Left ventricle myocardium superior (tissue), 1 donor: Measurements from ENCODE around the gene PRKG1. TPM values are rescaled to one million over a fixed set of nuclear protein-coding genes. Genes with fewer than 3 reads are reported as not detected.
A peak's percentile ranks its signal among the peaks of the same experiment; 100 is the strongest.
"Not testable (repeated sequence)": the region's sequence is repeated elsewhere in the genome, so short reads cannot be mapped to it uniquely, and the experiment has no call there.

Experiments
- ATAC-seq: fragments of 200-7000 bp; cut with Tn5 transposase; one replicate; pipeline ENCODE4 v1.9.1; 2020; ENCODE audit warnings: mild to moderate bottlenecking, moderate library complexity
- DNase-seq: peaks from one replicate; pipeline ENCODE4 v3.0.0-alpha.2; 2020
- intact Hi-C: fragments of 100-400 bp; cut with micrococcal nuclease; formaldehyde crosslinking; loops from one replicate; pipeline ENCODE4 v1.11.0; 2022
- total RNA-seq: library from RNA; stranded (reverse); fragmentation: NEBNext Ultra II Directional; extraction: Animal tissue kit (Norgen Biotek cat#: 25700); gene quantifications from one replicate; pipeline ENCODE4 v1.2.1, GENCODE V29; 2021
- donor health status: DM: no; HTN: yes; CAD: no; lungs with severe emphysema.

The PRKG1 gene
- total RNA-seq, 1 donor from 2014 or later, result 24.9 TPM

- DNase-seq, intact Hi-C loops, ATAC-seq: not testable (repeated sequence)
These were observed 506.9 kb downstream of the PRKG1 start for GRCh38 chr10:51581196-51581595.

- DNase-seq (no peak), ATAC-seq (no peak)
- intact Hi-C loops, result no loop called here
These were observed 509.7 kb downstream of the PRKG1 start for GRCh38 chr10:51583976-51584375.

DNA sequence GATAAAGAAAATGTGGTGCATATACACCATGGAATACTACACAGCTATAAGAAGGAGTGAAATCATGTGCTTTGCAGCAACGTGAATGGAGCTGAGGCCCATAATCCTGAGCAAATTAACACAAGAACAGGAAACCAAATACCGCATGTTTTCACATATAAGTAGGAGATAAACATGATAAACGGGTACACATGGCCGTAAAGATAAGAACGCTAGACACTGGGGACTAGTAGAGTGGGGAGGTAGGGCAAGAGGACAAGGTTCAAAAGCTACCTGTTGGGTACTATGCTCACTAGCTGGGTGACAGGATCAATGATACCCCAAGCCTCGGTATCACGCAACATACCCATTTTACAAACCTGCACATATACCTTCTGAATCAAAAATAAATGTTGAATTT lies 511.5 kb downstream of the PRKG1 start:
- ATAC-seq (no peak), DNase-seq (no peak)
- intact Hi-C loops, result no loop called here

- no peak for DNase-seq
- intact Hi-C loops, result no loop called here
- ATAC-seq, result no peak
These were observed 514.7 kb downstream of the PRKG1 start for GRCh38 chr10:51588984-51589383.

- intact Hi-C loops, result no loop called here
- DNase-seq (no peak), ATAC-seq (no peak)
These were observed 516.5 kb downstream of the PRKG1 start for GRCh38 chr10:51590818-51591217.

DNA sequence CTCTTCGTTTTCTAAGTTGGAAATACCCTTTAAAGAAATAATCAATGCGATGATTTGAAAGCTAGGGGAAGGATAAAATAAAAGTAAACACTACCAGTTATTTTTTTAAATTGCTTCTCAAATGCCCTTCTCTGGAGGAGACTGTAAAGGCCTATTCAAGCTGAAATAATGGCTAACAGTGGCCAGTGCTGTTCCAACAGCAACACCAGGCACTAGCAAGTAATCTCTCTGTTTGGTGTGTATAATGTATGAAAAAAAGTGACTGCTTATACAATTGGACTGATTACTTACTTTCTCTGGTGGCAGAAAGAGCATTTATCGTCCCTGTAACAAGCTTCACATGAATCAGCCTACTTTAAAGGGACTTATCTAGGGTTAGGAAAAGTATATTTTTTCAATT lies 522.4 kb downstream of the PRKG1 start:
- DNase-seq (no peak), ATAC-seq (no peak)
- intact Hi-C loops, result no loop called here

DNA sequence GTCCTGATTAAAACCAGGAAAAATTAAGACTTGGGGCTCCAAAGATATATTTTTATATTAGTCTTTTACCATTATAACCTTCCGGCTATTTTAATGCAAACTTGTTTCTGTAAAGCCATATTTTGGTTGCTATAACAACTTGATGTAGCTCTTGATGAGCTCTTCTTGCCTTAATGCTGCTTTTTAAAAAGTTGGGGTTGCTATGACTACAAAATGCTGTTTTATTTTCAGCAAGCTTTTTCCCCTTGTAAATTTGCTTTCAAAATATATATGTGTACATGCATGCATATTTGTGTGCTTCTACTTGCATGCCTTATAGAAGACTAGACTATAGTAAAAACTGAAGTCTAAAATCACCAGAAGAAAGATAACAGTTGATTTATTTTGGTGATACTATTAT lies 525.4 kb downstream of the PRKG1 start:
- intact Hi-C loops, result no loop called here
- DNase-seq (no peak), ATAC-seq (no peak)

- ATAC-seq (no peak), DNase-seq (no peak)
- intact Hi-C loops, result no loop called here
These were observed 528.0 kb downstream of the PRKG1 start for GRCh38 chr10:51602326-51602725.

- intact Hi-C loops, result no loop called here
- ATAC-seq (no peak), DNase-seq (no peak)
These were observed 530.3 kb downstream of the PRKG1 start for GRCh38 chr10:51604579-51604978.

DNA sequence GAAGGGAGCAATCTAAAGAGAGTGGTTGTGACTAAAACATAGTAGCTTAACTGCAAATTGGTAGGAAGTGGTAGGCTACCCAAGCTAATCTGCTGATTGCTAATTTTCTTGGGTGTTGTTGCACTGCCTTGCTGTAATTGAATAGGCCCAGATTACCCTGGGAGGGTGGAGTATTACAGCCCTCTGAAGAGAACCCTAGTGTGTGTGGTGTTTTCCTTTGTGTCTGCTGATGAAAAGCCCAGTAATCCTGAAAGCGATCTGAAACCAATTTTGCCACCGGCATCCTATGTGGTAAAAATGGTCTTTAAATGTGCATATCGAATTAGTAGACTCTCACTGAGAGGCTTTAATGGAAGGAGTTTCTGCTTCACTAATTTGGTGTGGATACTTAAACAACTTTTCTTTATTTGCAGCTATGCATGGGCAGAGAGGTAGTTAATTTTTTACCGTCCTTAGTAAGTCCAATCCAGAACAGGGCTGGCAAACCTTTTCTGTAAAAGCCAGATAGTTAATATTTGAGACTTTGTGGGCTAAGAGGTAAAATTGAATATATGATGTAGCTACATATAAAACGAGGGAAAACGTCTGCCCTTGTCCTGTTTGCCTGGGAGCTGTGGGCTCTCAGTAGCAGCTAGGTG lies 532.7 kb downstream of the PRKG1 start:
- intact Hi-C loops, result no loop called here
- ATAC-seq, result no peak
- DNase-seq, result no peak

DNA sequence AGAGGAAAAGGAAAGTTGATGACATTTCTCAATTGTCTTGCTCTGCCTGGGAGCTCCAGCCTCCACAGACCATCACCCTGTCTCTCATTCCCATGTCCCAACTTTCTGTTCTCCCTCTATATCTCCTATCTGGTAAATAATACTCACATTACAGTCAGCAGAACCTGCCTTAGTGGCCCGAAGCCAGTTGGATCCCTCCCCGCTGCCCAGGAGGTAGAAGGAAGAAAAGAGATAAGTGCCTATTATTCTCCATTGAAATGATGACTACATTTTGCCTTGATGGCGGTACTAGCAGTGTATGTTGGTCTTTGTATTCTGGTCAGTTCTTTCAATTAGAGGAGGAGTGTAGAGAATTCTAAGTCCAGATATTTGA lies 533.2 kb downstream of the PRKG1 start:
- no peak for ATAC-seq
- no peak for DNase-seq
- intact Hi-C loops, result no loop called here

- intact Hi-C loops, result no loop called here
- DNase-seq, result no peak
- ATAC-seq, result no peak
These were observed 533.9 kb downstream of the PRKG1 start for GRCh38 chr10:51608211-51608610.

DNA sequence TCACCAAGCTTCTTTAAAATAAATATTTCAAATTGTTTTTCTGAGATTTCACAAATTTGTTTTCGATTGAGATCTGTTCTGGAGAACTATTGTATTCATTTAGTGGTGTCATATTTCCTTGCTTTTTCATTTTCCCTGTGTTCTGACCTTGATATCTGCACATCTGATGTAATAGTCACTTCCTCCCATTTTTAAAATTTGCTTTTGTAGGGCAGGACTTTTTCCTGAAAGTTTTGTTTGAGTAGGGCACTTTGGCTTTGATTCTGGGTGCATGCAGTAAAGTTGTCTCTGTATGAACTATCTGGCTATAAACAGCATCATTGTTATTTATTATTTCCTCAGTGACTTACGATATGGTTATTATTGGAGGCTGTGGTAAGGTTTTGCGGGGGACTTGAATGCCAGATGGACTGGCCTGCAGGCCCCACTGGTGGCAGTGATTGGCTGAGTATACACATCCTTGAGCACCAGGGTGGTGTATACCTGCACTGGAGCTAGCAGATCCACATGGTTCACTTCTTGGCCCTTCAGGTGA lies 541.5 kb downstream of the PRKG1 start:
- ATAC-seq, result no peak
- intact Hi-C loops, result no loop called here
- DNase-seq, result no peak

GRCh38 chr10:51617576-51618235 lies 543.4 kb downstream of the PRKG1 start:
- DNase-seq (no peak), ATAC-seq (peak; percentile 66)
- intact Hi-C loops, result no loop called here

GRCh38 chr10:51619365-51619764 lies 545.1 kb downstream of the PRKG1 start:
- intact Hi-C loops, result no loop called here
- ATAC-seq, result no peak

DNA sequence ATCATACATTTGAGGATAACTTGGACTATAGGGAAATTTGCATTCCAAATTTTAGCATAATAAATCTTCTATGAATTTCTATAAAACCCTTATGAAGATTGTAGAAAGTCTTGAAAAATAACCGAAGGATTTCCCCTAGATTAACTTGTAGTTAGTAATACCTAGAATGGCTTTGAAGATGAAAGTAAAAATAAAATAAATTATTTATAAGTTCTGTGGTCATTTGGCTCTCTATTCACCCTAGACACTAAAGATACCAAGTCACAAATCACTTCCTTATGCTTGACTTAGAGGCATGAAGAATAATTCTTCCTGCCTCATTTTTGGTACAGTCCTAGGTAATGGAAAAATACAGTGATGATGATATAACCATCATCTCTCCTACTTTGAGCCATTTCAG lies 545.8 kb downstream of the PRKG1 start:
- intact Hi-C loops, result loop anchor here (10.0 kb wide), 1 partner anchor 45 kb away; no protein-coding TSS in a partner anchor

More at GRCh38 chr10:51619365-51619764, 545.1 kb downstream of the PRKG1 start:
- DNase-seq, result no peak

GRCh38 chr10:51624013-51624412 lies 549.7 kb downstream of the PRKG1 start:
- intact Hi-C loops, result loop anchor here (10.0 kb wide), 1 partner anchor 49 kb away; no protein-coding TSS in a partner anchor
- no peak for DNase-seq
- ATAC-seq, result no peak

More for the DNA sequence above, 545.8 kb downstream of the PRKG1 start:
- ATAC-seq, result no peak
- no peak for DNase-seq

- intact Hi-C loops, result loop anchor here (10.0 kb wide), 1 partner anchor 55 kb away; no protein-coding TSS in a partner anchor
- ATAC-seq, result peak; percentile 90
- no peak for DNase-seq
These were observed 555.8 kb downstream of the PRKG1 start for GRCh38 chr10:51629934-51630639.

GRCh38 chr10:51630640-51631005 lies 556.3 kb downstream of the PRKG1 start:
- DNase-seq (no peak), ATAC-seq (no peak)
- intact Hi-C loops, result no loop called here

DNA sequence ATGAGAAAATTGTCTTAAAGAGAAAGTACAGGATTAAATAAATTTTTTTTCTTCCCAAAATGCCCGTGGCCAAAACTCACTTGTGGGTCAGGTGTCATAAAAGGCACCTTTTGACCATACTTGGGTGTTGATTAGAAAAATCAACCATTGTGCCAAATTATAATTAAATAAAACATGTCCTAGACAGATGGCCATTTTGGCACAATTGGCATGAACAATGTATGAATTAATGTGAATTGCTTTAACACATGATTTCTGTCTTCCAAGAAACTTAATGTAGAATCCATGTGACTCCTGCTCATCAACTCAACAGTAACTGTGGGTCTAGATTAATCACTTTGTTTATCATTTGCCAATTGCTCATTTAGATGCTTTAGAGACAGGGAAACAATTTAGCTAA lies 561.1 kb downstream of the PRKG1 start:
- ATAC-seq (no peak), DNase-seq (no peak)
- intact Hi-C loops, result no loop called here
